Spleen (tissue), 11 donors: Measurements from ENCODE around the gene PEX14. TPM values are rescaled to one million over a fixed set of nuclear protein-coding genes. Genes with fewer than 3 reads are reported as not detected.

ENCODE experiments used
- DNase-seq: peaks from one replicate; pipeline ENCODE4 v3.0.0-alpha.2; 2020
- H3K27ac ChIP-seq, 8 donors: fragments of 200-600 bp; sonication (generic) in 7 of 8; 1 replicate in 4 of 8; 2 replicates in 4 of 8; pipeline versions ENCODE4 v1.5.0 to v1.8.0; 2016 to 2021; ENCODE audit warnings: inconsistent platforms in 4 of 8, mild to moderate bottlenecking in 4 of 8, moderate library complexity in 1 of 8
- H3K27me3 ChIP-seq, 7 donors: fragments of 200-600 bp; sonication (generic) in 6 of 7; replicated peaks in 1 of 7; 1 replicate in 4 of 7; 2 replicates in 3 of 7; pipeline versions ENCODE4 v1.5.0 to v1.8.0; 2016 to 2021; ENCODE audit warnings: inconsistent platforms in 3 of 7, mild to moderate bottlenecking in 1 of 7
- H3K36me3 ChIP-seq, 6 donors: fragments of 200-600 bp; sonication (generic) in 5 of 6; 1 replicate in 4 of 6; 2 replicates in 2 of 6; pipeline versions ENCODE4 v1.5.0 to v1.8.0; 2016 to 2021; ENCODE audit warnings: inconsistent platforms in 2 of 6
- H3K4me1 ChIP-seq, 6 donors: fragments of 200-600 bp; sonication (generic) in 5 of 6; 1 replicate in 3 of 6; 2 replicates in 3 of 6; pipeline versions ENCODE4 v1.5.0 to v1.8.0; 2016 to 2021; ENCODE audit warnings: inconsistent platforms in 3 of 6
- H3K4me3 ChIP-seq, 8 donors: fragments of 200-600 bp; sonication (generic) in 7 of 8; 1 replicate in 4 of 8; 2 replicates in 4 of 8; pipeline versions ENCODE4 v1.5.0 to v1.8.0; 2016 to 2021; ENCODE audit warnings: inconsistent platforms in 4 of 8, mild to moderate bottlenecking in 4 of 8, moderate library complexity in 2 of 8
- H3K9me3 ChIP-seq, 8 donors: fragments of 200-600 bp; sonication (generic) in 7 of 8; 1 replicate in 4 of 8; 2 replicates in 4 of 8; pipeline versions ENCODE4 v1.5.0 to v1.8.0; 2016 to 2021; ENCODE audit warnings: inconsistent platforms in 4 of 8
- POLR2A ChIP-seq, 3 donors: fragments of 450-650 bp; IDR thresholded peaks; one replicate each; pipeline ENCODE4 v1.5.1; 2017; ENCODE audit warnings: antibody characterized with exemption in 3 of 3, mild to moderate bottlenecking in 1 of 3
- POLR2AphosphoS5 ChIP-seq, 3 donors: sonication (generic); formaldehyde crosslinking; IDR thresholded peaks; one replicate each; pipeline ENCODE4 v1.5.1; 2017; ENCODE audit warnings: antibody characterized with exemption in 3 of 3
- WGBS, 5 donors: extraction: QIAGEN DNeasy Blood & Tissue Kit in 3 of 5; methylation state at CpG; one replicate each; pipeline versions ENCODE4 v1.1.5 to v1.1.7; 2013 to 2018; 5-methylcytosine and 5-hydroxymethylcytosine counted together
- intact Hi-C: fragments of 100-400 bp; cut with DNase I; formaldehyde crosslinking; loops from one replicate; pipeline ENCODE4 v1.15.0; 2023; ENCODE audit warnings: low total_unique reads
- polyA plus RNA-seq, 3 donors: library from polyadenylated mRNA; stranded (reverse); fragments of 200-250 nt; gene quantifications; one replicate each; pipeline ENCODE4 v1.2.1, GENCODE V29; 2013
- total RNA-seq, 7 donors: library from RNA; depleted of rRNA in 3 of 7; stranded (reverse); fragments of >200 nt in 3 of 7; fragmentation: NEBNext Ultra II Directional in 4 of 7; extraction: Animal tissue kit (Norgen Biotek cat#: 25700) in 4 of 7; gene quantifications; one replicate each; pipeline versions ENCODE4 v1.1.0 to v1.2.1, GENCODE V29; 2016 to 2021
- TF ChIP-seq, protein P1 (sequence below), 11 experiments: fragments of 200-600 bp in 7 of 11; fragments of 450-650 bp in 4 of 11; sonication (generic) in 4 of 11; IDR thresholded peaks in 8 of 11; conservative IDR thresholded peaks in 3 of 11; 1 replicate in 7 of 11; 2 replicates in 4 of 11; pipeline versions ENCODE4 v1.4.0 to v1.8.0; 2016 to 2021; ENCODE audit warnings: antibody characterized with exemption in 11 of 11, inconsistent platforms in 4 of 11, mild to moderate bottlenecking in 1 of 11
- donor health status: healthy with polysubstance abuse.
- donor health status: DM: no; HTN: no; CAD: no; lungs with moderate emphysema.
- donor health status: DM: no; HTN: no; CAD: no.
- donor health status: Bipolar disorder and iron deficiency.
- donor health status: healthy.
- donor health status: DM: no; HTN: no; CAD: no.
- donor health status: DM: yes; HTN: yes; CAD: no.

PEX14 gene
- total and polyA plus RNA-seq, 10 donors = 9.3 to 19.7 (median 12.1) TPM

DNA sequence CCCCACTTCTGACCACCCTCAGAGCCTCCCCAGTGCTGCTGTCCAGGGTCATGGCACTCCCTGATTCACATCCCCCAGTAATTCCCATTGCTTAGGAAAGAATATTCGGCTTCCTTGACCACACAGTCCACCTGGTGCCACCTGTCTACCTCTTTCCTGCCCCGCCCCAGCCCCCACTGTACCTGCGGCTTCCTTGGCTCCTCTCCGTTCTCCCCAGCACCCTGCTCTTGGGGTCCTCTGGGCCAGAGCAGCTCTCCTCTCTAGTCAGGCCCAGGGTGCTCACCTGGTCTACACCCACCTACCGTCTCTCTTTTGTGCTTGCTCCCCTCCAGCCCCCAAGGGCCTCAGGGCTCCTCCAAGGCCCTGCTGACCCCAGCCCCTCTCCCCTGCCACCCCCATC lies 142.6 kb downstream of the PEX14 start:
- Histone ChIP-seq H3K4me3 (no peak overlapping the region), H3K36me3 (peaks cover 0 to 71% (median 15%) of the 10 kb centered on the region in 6 donors), H3K27me3 (no peaks in the 10 kb centered on the region), H3K9me3 (no peaks in the 10 kb centered on the region), H3K4me1 (no peaks in the 10 kb centered on the region), H3K27ac (no peak overlapping the region)
- intact Hi-C loops = no loop called here
- DNase-seq = peak; percentile 27
- WGBS, 5 donors = 91 to 97% (median 94%) methylated on average over 5 of the region's 5 CpGs
- no peak for TF ChIP-seq POLR2A (IDR thresholded peaks at IDR 0.05)
- TF ChIP-seq, protein P1, sequence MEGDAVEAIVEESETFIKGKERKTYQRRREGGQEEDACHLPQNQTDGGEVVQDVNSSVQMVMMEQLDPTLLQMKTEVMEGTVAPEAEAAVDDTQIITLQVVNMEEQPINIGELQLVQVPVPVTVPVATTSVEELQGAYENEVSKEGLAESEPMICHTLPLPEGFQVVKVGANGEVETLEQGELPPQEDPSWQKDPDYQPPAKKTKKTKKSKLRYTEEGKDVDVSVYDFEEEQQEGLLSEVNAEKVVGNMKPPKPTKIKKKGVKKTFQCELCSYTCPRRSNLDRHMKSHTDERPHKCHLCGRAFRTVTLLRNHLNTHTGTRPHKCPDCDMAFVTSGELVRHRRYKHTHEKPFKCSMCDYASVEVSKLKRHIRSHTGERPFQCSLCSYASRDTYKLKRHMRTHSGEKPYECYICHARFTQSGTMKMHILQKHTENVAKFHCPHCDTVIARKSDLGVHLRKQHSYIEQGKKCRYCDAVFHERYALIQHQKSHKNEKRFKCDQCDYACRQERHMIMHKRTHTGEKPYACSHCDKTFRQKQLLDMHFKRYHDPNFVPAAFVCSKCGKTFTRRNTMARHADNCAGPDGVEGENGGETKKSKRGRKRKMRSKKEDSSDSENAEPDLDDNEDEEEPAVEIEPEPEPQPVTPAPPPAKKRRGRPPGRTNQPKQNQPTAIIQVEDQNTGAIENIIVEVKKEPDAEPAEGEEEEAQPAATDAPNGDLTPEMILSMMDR (IDR thresholded peaks at IDR 0.05 in 8 of 11, conservative IDR thresholded peaks at IDR 0.05 in 3 of 11) = no peak
- no peak for TF ChIP-seq POLR2AphosphoS5 (IDR thresholded peaks at IDR 0.05)

DNA sequence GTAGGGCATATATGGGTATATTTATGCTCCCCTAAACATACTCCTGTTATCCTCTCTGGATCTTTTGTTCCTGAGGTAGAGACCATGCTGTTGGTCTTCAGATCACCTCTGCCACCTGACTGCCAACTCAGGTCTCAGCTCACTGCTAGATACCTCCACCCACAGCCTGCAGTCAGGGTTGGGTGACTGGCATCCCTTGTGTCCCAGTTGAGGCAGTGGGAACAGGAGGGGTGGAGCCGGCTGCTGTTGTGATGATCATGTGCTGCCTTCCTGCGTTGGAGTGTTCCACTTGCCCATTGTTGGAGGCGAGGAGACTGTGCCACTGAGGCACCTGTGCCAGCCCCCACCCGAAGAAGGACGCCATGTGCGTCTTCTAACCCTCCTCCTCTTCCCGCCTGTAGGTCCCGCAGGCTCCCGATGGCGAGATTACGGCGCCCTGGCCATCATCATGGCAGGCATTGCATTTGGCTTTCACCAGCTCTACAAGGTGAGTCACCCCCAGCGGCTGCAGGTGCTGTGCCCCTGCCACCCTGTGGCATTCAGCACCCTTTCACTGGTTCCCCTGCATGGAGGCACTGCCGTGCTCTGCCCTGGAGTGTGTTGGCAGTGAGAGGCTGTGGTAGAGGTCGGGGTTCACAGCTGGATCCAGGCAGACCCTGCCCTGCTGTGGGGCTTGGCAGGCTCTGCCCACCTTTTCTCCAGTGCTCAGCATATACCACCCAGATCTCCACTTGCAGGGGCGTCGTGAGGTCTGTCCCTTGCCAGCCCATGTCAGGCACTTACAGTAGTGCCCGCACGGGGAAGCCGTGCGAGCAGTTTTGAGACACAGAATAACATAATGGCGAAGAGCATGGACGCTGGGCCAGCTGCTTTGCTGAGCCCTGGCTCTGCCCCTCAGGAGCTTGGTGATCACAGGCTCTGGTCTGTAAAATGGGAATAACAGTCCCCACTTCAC lies 143.5 kb downstream of the PEX14 start:
- intact Hi-C loops = no loop called here
- Histone ChIP-seq H3K27ac (no peak overlapping the region), H3K27me3 (no peaks in the 10 kb centered on the region), H3K4me1 (no peaks in the 10 kb centered on the region), H3K36me3 (peaks cover 0 to 71% (median 19%) of the 10 kb centered on the region in 6 donors), H3K9me3 (no peaks in the 10 kb centered on the region), H3K4me3 (no peak overlapping the region)
- peak; percentile 68 for DNase-seq
- 94 to 96% (median 96%) methylated on average over 16 to 23 of the region's 23 CpGs for WGBS, 5 donors
- no peak for TF ChIP-seq POLR2AphosphoS5 (IDR thresholded peaks at IDR 0.05)
- TF ChIP-seq POLR2A (IDR thresholded peaks at IDR 0.05) = no peak
- TF ChIP-seq, protein P1 (IDR thresholded peaks at IDR 0.05 in 8 of 11, conservative IDR thresholded peaks at IDR 0.05 in 3 of 11) = no peak

DNA sequence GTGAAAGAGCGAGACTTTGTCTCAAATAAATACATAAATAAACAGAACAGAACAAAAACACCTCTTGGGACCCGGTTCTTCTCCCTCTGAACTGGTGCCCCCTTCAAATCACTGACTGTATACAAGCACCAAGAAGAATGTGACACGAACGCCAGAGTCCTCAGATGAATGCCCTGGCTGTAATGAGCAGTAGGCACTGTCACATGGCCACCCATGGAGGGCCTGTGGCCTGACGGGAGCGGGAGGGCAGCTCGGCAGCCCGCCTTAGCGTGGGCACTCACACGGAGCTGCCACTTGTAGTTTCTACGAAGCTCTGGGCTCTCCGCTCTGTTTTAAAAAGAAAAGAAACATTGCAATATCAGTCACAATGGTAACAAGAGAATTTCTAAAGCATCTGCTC lies 146.0 kb downstream of the PEX14 start:
- WGBS, 5 donors = 95 to 98% (median 95%) methylated on average over 12 of the region's 12 CpGs
- Histone ChIP-seq H3K4me3 (no peak overlapping the region), H3K4me1 (no peaks in the 10 kb centered on the region), H3K36me3 (peaks cover 0 to 90% (median 34%) of the 10 kb centered on the region in 6 donors), H3K27me3 (no peaks in the 10 kb centered on the region), H3K9me3 (no peaks in the 10 kb centered on the region), H3K27ac (no peak overlapping the region)
- TF ChIP-seq, protein P1 (IDR thresholded peaks at IDR 0.05 in 8 of 11, conservative IDR thresholded peaks at IDR 0.05 in 3 of 11) = no peak
- TF ChIP-seq POLR2AphosphoS5 (IDR thresholded peaks at IDR 0.05) (no peak), POLR2A (IDR thresholded peaks at IDR 0.05) (no peak)
- intact Hi-C loops = no loop called here
- peak; percentile 7 for DNase-seq

DNA sequence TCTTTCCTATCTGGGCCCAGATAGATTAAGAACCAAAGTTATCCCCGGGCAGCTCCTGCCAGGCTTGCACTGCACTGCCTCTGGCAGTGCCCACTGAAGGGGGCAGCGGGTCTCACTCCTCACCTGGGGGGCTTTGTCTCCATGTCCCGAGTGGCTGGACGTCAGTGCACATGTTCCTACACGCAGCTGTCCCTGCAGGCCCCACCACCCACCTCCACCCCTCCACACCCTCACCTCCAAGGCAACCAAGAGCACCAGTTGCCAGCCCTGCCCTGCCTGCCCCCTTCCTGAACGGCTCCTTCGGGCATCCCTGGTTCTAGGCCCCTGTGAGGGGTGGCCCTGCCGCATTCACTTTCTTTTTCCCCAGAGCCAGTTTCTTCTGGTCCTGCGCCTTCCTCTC lies 147.2 kb downstream of the PEX14 start:
- peak; percentile 51 for DNase-seq
- H3K4me1 ChIP-seq = no peaks in the 10 kb centered on the region
- WGBS, 5 donors = 88 to 91% (median 90%) methylated on average over 9 of the region's 9 CpGs
- TF ChIP-seq POLR2AphosphoS5 (IDR thresholded peaks at IDR 0.05) (no peak), POLR2A (IDR thresholded peaks at IDR 0.05) (no peak)
- TF ChIP-seq, protein P1 (IDR thresholded peaks at IDR 0.05 in 8 of 11, conservative IDR thresholded peaks at IDR 0.05 in 3 of 11) = no peak
- no peak overlapping the region for H3K27ac ChIP-seq
- no peak overlapping the region for H3K4me3 ChIP-seq
- intact Hi-C loops = no loop called here
- no peaks in the 10 kb centered on the region for H3K27me3 ChIP-seq
- H3K36me3 ChIP-seq = peaks cover 0 to 90% (median 38%) of the 10 kb centered on the region in 6 donors
- H3K9me3 ChIP-seq = no peaks in the 10 kb centered on the region
